ENCODE measurements around the gene PFKFB2.

Gene PFKFB2

DNA sequence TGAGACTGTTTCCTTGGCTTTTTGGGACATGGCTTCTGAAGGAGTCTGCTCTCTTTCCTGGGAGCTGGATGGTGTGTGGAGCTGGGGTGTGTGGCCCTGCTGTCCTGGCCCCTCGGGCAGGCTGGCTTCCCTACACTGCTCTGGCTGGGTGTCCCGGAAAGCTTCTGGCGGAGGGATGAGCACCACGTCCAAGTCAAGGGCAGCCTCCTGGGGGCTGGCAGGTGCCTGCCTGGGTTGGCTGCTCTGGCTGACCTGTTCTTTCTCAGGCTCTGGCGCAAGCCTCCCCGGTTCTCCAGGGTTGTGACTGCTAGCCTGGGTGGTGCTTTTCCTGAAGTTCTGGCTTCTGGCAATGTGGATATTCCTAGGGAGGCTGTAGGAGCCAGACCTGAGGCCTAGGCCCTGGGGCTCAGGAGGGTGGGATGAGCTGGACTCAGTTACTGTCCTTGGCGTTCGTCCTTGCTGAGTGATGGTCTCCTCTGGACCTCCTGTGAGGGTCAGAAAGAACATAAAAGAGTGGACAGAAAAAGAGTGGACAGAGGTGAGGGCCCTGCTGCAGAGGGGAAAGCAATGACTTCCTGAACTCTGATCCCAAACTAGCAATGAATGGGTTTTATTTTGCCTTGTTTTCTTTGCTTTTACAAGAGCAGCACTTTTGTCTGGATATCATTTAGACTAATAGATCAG, 29.9 kb upstream of the PFKFB2 start:
- no peak for DNase-seq

DNA sequence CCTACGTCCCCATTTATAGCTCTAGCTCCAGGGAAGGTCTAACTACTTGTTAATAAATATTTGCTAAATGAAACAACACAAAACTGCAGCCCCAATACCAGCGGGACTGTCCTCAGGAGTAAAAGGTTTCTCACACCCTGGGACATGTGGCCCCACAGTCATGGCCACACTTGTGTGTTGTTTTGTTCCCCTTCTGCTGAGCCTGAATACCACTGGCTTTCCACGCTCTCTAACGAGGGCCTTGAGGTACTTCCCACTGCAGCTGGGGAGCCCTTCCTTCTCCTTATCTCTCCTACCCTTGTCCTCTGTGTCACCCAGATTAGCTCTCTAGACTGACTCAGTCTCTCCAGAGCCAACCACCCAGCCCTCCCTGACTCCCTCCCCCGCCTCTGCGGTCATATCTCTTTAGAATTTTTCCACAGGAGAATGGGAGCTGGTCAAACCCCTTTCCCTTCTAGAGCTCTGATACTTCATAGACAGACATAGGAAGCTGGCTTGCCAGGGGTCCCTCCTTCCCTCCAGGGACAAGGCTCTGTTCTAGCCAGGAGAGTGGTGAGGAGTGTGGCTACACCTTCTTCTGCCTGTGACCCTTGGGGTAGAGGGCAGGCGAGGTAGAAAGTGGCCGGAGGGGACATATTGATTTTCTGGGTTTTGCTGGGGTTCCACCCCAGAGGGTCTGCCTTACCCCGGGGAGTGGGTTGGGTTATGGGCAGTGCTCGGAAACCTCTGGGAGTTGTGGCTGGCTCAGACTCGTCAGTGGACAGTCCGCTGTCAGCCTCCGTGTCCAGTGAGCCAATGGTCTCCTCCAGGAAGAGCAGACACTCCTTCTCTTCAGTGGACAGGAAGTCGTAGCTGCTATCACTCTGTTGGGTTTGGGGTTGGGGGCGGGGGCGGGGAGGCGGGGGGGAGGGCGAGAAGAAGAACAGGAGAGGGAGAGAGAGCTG, 28.6 kb upstream of the PFKFB2 start:
- no peak for DNase-seq

DNA sequence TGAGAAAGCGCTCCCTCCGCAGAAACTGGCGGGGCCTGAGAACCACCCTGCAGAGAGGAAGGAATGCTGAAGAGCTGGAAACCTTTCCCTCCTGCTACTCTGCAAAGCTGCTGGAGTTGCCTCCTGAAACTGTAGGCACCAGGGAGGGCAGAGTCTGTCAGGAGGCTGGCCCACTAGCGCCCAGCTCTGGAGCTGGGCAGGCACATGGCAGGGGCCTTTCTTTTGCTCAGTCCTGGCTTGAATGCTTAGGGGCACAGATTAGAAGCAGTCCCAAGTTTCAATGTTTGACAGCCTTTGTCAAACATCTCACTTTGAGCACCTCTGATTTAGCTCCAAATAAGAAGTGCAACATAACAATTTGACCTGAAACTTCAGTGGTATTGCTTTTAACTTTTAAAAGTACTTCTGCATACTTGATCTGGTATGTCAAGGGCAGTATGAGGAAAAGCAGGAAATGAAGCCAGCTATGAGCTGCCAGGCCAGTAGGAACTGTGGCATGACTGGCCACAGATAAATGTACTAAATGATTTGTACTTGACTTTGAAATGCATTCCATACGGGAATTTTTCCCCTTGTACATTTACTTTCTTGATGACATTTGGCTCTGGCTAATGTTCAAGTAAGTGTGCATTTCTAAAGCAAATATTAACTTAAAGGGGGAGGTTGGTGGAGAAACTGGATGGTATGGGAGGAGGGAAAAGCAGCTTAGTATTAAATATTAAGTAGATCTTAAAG, 27.8 kb upstream of the PFKFB2 start:
- no peak for DNase-seq

DNA sequence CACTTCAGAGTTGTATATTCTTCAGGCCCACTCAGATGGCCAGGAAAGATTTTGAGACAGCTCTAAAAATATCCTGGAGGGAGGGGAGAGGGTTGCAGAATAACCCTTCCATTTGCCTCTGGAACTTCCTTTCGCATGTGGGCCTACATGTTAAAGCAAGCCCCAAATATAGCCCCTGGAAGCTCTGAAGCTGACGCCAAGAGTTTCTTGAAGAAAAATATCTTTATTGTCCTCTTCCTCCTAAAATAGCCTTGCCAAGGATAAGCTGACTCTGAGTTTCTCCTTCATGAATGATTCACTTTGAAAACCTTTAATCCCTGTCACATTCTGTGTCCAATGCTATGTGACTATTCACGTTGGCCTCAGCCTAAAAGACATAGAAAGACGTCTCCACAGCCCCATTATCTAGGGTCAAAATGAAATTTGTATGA, 27.0 kb upstream of the PFKFB2 start:
- no peak for DNase-seq

DNA sequence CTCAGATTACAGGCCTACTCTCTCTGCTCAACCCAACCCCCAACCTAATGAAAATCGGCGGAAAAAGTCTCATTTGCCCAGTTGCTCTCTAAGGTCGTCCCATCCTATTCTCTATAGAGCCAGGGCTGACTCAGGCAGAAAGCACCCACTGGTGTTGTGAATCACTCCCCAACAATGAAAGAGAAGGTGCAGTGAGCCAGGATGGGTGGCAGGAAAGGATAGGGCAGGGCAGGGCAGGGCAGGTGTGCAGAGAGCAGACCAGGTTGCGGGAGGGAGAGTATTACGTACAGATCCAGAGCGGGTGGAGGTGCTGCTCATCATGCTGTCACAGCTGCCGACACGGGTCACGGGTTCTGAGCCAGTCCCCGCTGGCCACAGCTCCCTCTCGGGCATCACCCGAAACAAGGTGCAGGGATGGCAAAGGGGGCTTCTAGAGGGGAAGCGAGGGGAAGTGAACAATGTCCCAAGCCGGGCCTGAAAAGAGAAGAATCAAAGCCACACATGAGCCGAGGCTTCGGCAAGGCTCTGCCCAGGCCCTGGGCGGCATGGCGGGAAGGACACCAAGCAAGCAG, 25.8 kb upstream of the PFKFB2 start:
- no peak for DNase-seq

DNA sequence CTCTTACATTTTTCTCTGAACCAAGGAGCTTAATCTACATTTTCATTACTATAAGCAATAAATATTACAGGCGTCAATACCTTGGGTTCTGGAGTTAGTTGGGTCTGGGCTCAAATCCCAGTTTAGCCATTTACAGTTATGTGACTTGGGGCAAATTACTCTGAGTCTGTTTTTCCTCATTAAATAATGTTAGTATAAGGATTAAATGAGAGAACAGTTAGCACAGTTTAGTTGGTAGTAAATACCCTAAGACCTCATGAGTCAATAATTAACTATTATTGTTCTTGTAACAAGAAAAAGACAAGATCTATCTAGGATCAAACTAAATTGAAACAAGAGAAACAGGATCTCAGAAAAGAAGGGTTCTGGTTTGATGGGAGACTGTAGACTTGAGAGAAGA, 25.2 kb upstream of the PFKFB2 start:
- DNase-seq: no peak

DNA sequence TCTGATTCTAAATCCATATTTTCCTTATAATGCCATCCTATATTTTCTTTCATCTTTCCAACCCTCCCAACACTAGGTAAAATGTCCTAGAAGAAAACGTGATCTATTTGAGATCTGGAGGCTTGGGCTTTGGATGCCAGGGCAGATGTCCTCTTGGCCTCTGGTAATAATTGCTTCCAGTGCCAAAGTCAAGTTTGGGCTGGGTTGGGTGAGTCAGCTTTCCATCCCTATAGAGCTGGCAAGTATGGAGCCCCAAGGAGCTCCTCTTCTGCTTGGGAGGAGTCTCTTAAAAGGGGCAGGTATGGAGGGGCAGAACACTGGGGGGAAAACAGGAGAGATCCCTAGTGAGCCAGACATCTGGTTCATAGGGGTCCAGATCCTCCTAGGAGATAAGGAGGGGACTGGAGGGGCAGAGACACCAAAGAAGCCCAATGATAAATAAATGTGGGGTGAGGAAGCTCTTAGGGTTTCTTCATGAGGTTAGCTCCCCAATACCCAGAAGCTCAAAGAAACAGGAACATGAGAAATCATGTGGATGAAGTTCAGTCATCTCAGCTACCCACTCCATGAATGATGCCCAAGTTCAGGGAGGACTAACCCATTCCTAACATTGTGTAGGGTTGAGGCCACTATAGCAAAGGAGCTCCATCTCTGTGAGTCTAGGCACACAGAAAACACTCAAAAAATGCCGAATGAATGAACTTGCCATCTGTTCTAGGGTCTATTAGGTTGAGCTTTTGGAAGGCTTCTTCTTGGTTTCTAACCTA, 24.0 kb upstream of the PFKFB2 start:
- no peak for DNase-seq

DNA sequence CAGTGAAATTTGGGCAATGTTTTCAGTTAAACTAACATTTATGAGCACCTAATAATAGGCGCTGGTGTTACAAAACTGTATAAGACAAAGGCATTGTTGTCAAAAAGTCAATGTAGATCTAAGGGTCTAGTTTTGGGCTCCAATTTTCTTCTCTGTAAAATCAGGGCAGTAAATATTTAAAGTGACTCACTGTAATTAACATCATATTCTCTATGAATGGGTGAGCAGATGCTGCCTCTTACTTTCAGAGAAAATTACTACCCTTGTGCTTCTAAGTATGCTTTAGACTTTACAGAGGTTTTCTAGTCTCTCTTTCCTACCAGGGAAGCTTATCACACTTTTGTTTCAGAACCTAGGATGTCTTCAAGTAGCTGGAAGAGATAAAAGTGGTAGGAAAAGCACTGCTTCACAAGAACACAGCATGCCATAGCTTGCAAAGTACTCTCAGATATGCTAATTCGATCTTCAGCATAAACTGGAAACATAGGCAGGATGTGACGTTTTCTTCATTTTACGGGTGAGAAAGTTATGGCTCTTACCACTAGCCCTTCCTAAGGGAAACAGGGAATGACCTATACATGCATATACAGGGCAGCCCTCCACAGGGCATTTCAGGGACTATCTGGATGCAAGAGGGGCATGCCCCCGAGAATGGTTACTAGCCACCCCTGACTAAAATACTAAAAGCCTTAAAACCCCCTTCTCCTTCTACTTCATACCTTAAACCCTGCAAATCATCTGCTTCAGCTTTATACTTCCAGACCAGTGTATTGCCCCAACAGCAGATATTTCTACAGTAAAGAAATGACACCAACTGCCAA, 23.2 kb upstream of the PFKFB2 start:
- DNase-seq: no peak

DNA sequence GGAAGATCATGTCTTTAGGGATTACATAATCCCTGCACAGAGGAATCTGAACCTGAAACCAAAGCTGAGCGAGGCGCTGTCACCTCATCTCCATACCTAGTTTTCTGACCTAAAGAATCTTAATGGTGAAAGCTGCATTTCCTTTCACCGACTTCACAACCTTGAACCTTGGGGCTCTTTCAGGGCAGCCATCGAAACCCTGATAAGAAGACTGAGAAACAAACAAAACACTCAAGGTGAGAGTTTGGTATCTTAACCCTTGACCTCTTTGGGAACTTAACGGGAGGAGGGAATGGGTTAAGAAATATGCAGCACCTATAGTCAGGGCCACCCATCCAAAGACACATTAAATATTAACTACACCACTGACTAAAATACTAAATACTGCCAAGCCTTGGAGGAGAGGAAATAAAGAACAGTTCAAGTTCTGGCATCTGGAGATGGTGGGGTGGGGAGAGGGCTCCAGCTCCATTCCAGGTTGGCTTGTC, 22.5 kb upstream of the PFKFB2 start:
- no peak for DNase-seq

DNA sequence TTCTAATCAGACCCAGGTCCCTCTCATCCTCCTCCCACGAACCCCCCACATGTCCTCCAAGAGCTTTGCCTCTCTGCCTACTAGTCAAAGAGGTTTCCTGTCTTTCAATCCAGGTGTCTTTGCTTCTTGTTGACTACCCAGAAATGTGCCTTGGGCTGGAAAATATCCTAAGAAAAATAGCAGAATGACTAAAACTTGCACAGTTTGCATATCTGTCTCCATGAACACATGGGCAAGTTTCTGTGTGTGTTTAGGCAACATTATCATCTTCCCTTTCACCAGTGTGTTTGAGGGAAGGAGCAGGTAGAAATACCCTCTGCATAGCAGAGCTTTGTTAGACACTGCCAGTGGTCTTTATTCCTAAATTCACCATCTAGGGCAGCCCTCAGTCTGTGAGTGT, 22.1 kb upstream of the PFKFB2 start:
- no peak for DNase-seq

DNA sequence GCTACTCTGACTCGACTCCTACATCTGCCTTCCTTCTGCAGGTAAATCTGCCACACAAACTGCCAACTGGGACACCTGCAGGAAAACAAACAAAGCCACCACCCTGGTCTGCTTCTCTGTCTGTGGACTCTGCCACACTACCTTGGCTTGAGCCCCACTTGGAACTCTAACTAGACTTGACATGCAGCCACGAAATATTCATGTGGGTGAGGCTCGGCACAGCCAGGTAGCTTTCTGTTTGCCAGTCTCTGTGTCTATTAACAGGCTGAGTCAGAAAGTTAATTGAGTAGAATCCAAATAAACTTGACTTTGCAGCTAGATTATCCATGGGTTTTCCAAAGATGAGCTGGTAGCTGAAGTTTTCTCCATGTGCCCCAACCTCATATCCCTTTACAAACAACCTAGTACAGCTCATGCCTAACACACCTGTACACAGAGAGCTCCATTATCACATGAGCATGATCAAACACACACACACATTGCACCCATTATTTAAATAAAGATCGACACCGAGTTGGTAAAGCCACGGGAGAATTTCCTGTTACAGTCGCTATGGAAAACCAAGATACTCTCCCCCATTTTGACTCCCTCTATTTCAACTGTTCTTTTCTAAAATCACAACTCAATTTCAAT, 21.3 kb upstream of the PFKFB2 start:
- no peak for DNase-seq

DNA sequence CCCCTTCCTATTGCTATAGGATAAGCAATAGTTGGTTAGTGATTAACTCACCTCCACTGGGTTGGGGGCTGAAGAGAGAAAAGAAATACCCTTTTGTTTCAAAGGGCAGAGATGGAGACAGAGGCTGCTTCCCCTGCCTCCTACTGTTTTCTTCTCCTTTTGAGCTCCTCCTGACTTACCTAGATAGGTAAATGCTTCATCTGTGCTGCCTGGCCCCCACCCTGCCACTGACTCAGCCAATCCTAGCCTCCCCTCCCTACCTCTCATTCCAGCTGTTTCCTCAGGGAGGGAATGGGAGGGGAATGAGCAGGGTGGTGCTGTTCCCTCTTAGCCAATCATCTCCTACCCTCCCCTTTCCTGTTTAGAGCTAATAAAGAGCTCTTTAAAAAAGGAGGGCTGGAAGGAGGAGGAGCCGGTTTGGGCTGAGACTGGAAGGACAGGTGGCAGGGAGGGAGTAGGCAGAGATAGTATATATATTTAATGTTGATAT, 20.5 kb upstream of the PFKFB2 start, which contains the start of gene C1orf116:
C1orf116 (minus strand) TSS at position 229 of the 490 bp plus-strand sequence. CDS start 5,158 bp downstream, outside the sequence.
- no peak for DNase-seq

DNA sequence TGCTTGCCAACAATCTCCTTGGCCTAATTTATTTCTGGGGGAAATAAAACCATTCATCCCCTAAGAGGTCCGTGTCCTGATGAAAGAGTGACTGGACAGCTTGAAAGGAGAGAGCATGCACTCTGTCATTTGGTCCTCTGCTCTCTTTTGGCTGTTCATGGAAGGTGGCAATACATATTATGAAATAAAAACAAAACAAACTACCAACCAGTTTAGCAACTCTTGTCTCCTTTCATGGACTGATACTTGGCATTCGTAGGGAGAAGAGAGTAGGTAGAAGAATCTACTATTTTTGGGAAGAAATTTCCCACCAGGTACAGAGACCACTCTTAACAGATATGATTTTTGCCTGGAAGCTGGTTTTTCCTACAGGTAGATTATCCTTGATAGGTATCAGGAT, 19.8 kb upstream of the PFKFB2 start:
- DNase-seq: no peak

DNA sequence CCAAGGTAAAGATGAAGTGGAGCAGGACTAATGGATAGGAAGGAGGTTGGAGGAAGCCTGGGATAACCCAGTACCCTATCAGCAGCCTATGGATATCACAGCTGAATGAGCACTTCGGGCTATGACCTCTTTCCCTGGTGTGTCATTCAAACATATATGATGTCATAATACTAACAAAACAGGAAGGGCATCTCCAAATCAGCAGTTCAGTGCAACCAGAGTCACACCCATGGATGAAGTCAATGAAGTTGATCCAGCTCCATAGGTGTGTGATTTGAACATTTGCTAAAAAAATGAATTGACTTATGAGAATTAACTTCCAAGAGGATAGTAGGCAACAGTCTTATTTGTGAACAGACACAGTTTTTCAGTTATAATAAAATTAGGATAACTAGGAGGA, 18.9 kb upstream of the PFKFB2 start:
- no peak for DNase-seq

DNA sequence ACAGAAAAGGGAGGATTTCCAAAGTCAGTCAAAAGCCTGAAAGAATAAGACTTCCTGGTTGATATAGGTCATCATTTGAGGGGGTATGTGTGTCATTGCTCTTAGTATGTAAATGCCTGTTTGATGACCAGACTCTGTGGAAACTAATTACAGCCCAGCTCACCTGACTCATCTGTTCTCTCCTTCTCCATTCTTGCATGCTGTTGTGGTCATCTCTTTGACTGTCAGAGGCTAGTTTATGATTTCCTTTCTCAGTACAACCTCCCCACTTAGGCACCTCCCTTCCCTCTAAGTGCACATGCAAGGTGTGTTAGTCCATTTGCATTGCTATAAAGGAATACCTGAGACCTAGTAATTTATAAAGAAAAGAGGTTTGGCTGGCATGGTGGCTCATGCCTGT, 18.1 kb upstream of the PFKFB2 start:
- no peak for DNase-seq

DNA sequence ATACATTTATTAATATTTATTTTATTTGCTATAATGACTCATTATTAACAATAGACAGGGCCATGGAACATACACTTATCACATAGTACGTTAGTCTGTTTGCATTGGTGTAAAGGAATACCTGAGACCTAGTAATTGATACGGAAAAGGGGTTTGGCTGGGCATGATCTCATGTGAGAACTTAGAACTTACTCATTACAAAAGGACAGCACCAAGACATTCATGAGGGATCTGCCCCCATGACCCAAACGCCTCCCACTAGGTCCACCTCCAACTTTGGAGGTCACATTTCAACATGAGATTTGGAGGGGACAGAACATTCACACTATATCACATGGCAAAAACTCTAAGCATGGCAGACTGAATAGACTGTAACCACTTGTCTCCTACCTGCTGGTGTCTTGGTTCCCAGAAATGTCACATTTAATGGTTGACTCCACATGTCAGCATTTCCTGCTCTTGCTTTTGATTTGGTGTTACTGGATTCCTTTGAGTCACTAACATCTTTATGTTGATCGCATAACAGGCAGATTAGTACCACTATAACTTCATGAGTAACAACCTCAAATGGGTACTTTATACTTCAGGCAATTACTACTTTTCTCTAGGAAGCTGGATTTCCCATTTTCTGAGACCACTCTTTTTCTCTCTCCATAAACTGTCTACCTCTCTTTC, 17.1 kb upstream of the PFKFB2 start:
- DNase-seq: no peak

DNA sequence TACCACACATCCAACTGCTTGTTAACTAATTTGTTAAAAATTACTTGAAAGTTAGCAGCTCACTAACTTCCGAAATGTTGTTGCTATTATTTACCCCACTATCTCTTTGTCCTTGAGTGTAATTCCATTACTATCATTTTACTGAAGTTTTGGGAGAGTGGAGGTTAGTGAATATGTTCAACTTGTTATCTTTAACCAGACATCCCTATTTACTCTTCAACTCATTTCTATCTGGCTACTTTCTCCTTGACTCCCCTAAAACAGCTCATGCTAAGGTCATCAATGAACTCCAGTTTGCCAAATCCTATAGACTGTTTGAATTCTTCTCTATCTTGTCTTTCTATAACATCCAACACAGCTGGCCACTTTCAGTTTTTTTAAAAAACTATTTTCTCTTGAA, 16.2 kb upstream of the PFKFB2 start:
- DNase-seq: no peak

DNA sequence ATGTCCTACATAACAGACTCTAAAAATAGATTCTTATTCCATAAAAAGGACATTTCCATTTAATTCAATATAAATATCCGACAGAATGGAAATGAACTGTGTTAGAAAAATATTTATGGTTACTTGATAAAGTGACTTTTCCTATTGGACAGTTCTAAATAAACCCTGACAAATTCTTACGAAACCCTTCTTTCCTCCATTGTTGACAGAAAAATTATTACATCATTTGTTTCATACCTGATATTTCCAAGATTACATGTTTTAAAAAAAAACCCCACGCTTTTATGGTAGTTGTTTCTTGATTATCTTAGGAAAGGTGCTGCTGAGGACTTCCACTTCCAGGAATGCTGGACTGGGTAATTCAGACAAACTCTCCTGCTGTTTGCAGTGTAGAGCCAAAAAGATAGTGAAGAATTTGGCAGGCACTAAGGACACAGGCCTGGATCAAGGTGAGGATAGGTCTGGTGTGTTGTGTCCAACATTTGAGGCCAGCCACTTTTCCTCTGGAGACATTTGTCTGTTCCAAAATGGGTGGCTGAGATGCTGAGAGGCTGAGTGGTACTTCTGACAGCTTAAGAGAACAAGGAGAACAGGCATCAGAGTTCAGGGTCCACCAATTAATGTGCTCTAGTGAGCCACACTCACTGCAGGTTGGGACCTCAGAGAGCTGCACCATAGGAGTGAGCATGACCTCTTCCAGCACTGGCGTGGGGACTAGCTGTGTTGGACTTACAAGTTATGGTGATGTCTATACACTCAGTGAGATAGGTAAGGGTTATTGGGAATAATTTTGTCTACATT, 13.5 kb upstream of the PFKFB2 start:
- no peak for DNase-seq

DNA sequence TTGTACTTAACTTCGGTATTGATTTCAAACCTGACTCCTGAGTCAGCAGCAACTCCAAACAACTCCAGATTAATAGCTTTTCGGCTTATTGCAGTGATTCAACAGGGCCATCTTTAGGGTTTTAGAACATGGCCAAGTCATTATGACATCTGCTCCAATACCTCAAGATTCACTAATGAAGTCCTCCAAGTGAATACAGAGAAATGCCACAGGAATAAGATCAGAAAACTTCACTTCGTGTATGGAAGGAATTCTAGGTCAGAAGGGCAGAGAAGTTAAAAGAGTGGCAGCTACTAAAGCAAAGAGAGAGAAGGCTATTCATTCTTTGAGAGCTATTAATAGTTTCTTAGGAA, 12.9 kb upstream of the PFKFB2 start:
- DNase-seq: no peak
